ENCODE results near the gene UGT1A8.

The UGT1A8 gene

GRCh38 chr2:233803292-233803911, 186.0 kb downstream of the UGT1A8 start:
- DNase-seq, result no peak

GRCh38 chr2:233803994-233804393, 186.6 kb downstream of the UGT1A8 start:
- DNase-seq, result no peak

- DNase-seq, result no peak
These were observed 189.9 kb downstream of the UGT1A8 start for GRCh38 chr2:233807215-233807865.

- no peak for DNase-seq
These were observed 190.8 kb downstream of the UGT1A8 start for GRCh38 chr2:233807966-233808935.

GRCh38 chr2:233810385-233810784, 193.0 kb downstream of the UGT1A8 start:
- no peak for DNase-seq

GRCh38 chr2:233811087-233811486, 193.7 kb downstream of the UGT1A8 start:
- DNase-seq, result no peak

GRCh38 chr2:233811732-233812131, 194.3 kb downstream of the UGT1A8 start:
- no peak for DNase-seq

GRCh38 chr2:233813236-233814055, 196.0 kb downstream of the UGT1A8 start:
- no peak for DNase-seq

GRCh38 chr2:233814056-233814835, 196.8 kb downstream of the UGT1A8 start:
- no peak for DNase-seq

- no peak for DNase-seq
These were observed 198.4 kb downstream of the UGT1A8 start for GRCh38 chr2:233815861-233816260.

- no peak for DNase-seq
These were observed 198.9 kb downstream of the UGT1A8 start for GRCh38 chr2:233816334-233816733.

- DNase-seq, result no peak
These were observed 199.3 kb downstream of the UGT1A8 start for GRCh38 chr2:233816771-233817170.

GRCh38 chr2:233817361-233817911, 200.0 kb downstream of the UGT1A8 start:
- no peak for DNase-seq

- DNase-seq, result no peak
These were observed 200.7 kb downstream of the UGT1A8 start for GRCh38 chr2:233817995-233818638.

GRCh38 chr2:233818639-233819621, 201.5 kb downstream of the UGT1A8 start:
- DNase-seq, result no peak

- no peak for DNase-seq
These were observed 202.7 kb downstream of the UGT1A8 start for GRCh38 chr2:233819884-233820773.

GRCh38 chr2:233820774-233821105, 203.3 kb downstream of the UGT1A8 start:
- DNase-seq, result no peak

GRCh38 chr2:233821196-233821595, 203.8 kb downstream of the UGT1A8 start:
- no peak for DNase-seq

GRCh38 chr2:233821709-233822100, 204.3 kb downstream of the UGT1A8 start:
- DNase-seq, result no peak
